A549 (cell line): ENCODE results near the gene HMX3.

Experiments
- CTCF ChIP-seq: fragments of >200 bp; sonication (Bioruptor Twin); formaldehyde crosslinking; IDR thresholded peaks from 3 replicates; pipeline ENCODE4 v1.5.1; 2016
- HES2 ChIP-seq: fragments of >200 bp; sonication (Bioruptor Twin); formaldehyde crosslinking; IDR thresholded peaks from 2 replicates; pipeline ENCODE4 v1.6.1; 2016
- MAX ChIP-seq: IDR thresholded peaks from 2 replicates; pipeline ENCODE4 v1.6.1; 2012
- POLR2A ChIP-seq: IDR thresholded peaks from 2 replicates; pipeline ENCODE4 v1.6.1; 2012; ENCODE audit warnings: mild to moderate bottlenecking, low read length
- SMC3 ChIP-seq: fragments of >200 bp; sonication (Bioruptor Twin); formaldehyde crosslinking; IDR thresholded peaks from 3 replicates; pipeline ENCODE4 v1.6.1; 2018; ENCODE audit warnings: inconsistent platforms
- TF ChIP-seq, protein P1 (sequence below): fragments of >200 bp; sonication (Bioruptor Twin); formaldehyde crosslinking; IDR thresholded peaks from 3 replicates; pipeline ENCODE4 v1.6.1; 2016

GRCh38 chr10:123139165-123139520, 3.4 kb downstream of the HMX3 start:
- TF ChIP-seq, protein P1, sequence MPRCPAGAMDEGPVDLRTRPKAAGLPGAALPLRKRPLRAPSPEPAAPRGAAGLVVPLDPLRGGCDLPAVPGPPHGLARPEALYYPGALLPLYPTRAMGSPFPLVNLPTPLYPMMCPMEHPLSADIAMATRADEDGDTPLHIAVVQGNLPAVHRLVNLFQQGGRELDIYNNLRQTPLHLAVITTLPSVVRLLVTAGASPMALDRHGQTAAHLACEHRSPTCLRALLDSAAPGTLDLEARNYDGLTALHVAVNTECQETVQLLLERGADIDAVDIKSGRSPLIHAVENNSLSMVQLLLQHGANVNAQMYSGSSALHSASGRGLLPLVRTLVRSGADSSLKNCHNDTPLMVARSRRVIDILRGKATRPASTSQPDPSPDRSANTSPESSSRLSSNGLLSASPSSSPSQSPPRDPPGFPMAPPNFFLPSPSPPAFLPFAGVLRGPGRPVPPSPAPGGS, result no peak
- TF ChIP-seq POLR2A, result no peak
- TF ChIP-seq CTCF, result no peak
- TF ChIP-seq MAX, result no peak
- TF ChIP-seq HES2, result no peak
- no peak for TF ChIP-seq SMC3
